Hepatic stellate cell (primary cell): ENCODE results near the gene KCNS3.
A peak's percentile ranks its signal among the peaks of the same experiment; 100 is the strongest.

Experiments used
- DNase-seq: peaks from one replicate; pipeline ENCODE4 v3.0.0; 2011; ENCODE audit warnings: low spot score

Gene KCNS3

GRCh38 chr2:17878281-17879136 lies at the start of gene KCNS3:
Gene KCNS3, plus strand, starts transcription at chr2:17878667. Its CDS starts 52,342 bp downstream, at chr2:17931009.
- DNase-seq, result peak; percentile 76

DNA sequence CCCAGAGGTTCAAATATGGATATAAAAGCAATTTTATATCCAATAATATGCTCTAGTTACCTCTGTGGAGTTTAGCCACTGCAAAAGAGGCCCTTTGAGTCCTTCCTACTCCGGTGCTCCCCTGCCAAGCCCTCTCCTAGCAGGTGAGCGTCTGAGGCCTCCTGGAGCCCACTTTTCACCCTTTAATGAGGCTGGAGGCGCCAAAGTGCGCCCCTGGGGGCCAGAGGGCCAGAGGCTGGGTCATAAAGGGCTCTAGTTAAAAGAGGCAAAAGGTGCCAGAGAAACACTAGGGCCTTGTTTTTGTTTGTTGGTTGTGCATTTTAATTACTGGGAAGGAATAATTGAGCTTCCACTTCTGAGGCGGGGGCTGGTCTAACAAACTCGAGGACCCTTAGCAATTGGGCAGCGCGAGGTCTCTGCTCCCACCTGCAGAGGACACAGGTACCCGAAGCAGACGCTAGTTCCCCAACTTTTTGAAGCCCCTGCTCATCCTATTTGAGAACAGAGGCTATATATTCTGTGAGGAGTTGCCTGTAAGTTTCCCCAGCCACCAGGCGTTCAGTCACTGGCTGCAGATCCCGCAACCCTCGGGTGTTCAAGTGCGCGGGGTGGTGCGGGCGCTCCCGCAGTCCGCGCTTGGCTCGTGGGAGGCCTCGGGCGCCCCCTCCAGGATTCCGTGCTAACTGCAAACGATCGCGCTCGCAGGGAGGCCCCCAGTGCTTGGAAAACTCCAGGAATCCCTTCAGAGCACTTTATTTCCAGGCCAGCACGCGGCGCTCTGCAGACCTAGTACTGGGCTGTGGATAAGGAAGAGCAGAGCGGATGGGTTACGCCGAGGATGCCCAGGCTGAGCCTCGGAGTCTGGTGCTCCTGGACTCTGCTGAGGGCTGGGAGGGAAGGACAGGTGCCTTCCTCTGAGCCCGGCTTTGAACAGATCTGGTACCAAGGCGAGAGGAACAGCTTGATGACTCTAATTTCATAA lies 48.1 kb upstream of the KCNS3 start:
- peak; percentile 85 for DNase-seq

GRCh38 chr2:17835516-17835915 lies 43.0 kb upstream of the KCNS3 start:
- no peak for DNase-seq

- DNase-seq, result no peak
Measured at GRCh38 chr2:17839959-17840358, 38.5 kb upstream of the KCNS3 start.

DNA sequence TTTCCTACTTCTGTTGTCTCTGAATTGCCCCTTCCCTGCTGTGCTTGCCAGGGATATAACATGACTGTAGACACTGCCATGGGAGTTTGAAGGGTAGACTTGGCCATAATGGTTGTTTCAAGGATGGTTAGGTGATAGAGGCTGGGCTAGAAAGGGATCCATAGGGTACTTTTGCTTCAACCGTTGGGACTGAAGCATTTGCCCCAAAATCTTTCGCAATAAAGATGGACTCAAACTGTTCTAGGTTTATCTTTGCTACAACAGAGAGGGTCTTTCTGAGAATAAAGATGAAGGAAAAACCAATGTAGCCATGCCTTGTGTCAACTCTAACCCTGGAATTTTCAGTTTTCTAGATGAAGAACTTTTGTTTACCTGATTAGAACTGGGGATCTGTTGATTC lies 35.0 kb upstream of the KCNS3 start:
- DNase-seq, result no peak

GRCh38 chr2:17845806-17846205 lies 32.7 kb upstream of the KCNS3 start:
- DNase-seq, result no peak

- DNase-seq, result no peak
Measured at GRCh38 chr2:17846676-17847075, 31.8 kb upstream of the KCNS3 start.

DNA sequence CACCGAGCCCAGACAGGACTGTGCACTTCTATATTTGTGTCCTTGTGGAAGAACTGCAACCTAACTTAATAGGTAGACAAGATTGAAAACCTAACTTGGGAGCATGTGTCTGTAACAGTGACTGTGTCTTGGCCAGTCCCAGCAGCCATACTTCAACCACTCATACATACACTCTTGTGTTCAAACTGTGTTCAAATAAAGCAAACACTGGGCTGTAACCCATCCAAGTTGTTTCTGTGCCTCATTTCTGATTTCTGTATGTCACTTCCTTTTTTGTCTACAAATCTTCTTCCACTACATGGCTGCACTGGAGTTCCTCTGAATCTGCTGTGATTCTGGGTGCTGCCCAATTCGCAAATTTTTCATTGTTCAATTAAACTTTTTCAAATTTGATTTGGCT lies 31.2 kb upstream of the KCNS3 start:
- no peak for DNase-seq

DNA sequence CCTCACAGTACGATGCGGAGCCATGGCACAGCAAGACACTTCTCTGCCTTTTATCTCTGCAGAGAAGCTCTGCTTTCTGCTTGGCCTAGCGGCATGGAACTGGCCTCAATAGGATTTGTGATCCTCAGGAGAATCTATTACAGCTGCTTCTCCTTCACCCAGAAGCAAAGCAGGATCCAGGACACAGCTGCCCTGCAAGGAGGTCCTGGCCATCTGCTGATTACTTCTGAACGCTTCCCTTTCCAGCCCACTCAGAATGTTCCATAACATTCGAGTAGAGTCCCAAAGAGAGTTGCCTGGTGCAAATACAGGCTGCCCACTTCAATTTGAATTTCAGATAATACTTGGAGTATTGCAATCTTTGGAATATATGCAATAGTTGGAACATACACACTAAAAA lies 29.2 kb upstream of the KCNS3 start:
- no peak for DNase-seq

DNA sequence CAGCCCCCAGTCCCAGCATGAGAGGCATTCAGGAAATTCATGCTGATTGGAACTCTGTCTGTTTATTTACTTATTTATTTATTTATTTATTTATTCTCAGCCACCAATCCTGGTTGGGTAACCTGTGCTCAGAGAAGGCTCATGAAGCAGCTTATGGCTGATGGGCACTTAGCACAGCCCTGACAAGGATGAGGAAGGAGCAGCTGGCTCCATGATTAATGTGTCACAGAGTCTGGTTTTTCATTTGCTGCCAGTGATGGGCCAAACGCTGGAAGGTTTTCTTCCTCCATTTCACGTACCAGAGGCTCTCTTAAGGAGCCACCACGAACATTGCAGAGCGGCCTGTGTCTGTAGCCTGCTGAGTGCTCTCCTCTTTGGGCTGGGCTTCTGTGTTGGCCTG lies 28.3 kb upstream of the KCNS3 start:
- DNase-seq, result no peak

DNA sequence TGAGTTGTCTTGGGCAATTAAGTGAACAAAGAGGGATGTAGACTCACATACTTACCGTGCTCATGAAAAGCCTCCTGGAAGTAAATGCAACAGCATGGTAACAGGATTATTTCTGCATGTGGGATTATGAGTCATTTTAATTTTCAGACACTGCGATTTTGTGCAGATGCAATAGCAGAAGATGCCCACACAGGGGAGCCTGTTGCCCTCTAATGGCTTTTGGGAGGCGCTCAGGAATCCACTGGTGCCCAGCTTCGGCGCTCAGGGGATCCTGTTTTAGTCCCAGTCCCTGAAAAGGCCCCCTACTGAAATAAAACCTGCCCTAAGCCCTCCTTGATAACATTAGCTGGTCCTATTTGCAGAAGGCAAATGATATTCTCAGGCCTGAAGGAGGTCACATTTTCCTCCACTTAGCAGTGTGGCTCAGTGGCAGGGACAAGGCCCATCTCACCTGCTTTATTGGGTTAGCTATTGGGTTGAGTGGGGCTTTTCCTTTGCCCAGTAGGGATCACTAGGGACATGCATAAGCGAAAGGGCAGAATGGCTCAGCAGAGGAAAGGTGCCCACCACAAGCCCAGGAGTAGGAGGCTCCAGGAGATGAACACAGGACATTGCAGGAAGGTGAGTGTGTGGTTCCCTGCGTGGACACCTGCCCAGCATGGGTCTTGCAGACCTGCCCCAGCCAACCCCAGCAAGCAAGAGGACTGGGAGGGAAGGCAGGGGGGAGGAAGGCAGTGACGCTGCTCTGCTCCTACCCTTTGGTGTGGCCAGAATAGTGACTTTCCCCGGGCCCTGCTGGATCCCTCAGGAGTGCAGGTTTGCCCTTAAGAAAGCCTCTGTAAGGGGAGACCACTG lies 26.5 kb upstream of the KCNS3 start:
- DNase-seq, result peak; percentile 64

DNA sequence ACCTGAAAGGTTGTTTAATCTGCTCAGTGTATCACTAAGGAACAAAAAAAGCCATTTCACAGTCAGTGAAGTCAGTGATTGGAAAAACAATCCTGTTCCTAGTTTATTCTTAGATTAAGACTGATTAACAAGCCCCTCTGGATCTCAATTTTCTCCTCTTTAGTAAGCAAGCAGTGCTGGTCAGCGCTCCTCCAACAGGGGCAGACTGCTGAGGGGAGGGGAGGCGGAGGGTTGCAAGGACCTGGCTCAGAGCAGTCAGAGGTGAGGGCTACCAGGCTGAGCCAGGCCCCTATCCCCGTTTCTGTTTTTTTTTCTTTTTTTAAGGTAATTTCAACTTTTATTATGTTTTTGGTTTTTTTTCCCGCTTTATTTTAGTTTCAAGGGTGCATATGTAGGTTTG lies 24.7 kb upstream of the KCNS3 start:
- no peak for DNase-seq

- peak; percentile 48 for DNase-seq
Measured at GRCh38 chr2:17857021-17857420, 21.4 kb upstream of the KCNS3 start.

- DNase-seq, result no peak
Measured at GRCh38 chr2:17858064-17858463, 20.4 kb upstream of the KCNS3 start.

- DNase-seq, result no peak
Measured at GRCh38 chr2:17863539-17863938, 14.9 kb upstream of the KCNS3 start.

- no peak for DNase-seq
Measured at GRCh38 chr2:17864676-17865075, 13.8 kb upstream of the KCNS3 start.

- DNase-seq, result no peak
Measured at GRCh38 chr2:17867133-17867532, 11.3 kb upstream of the KCNS3 start.

DNA sequence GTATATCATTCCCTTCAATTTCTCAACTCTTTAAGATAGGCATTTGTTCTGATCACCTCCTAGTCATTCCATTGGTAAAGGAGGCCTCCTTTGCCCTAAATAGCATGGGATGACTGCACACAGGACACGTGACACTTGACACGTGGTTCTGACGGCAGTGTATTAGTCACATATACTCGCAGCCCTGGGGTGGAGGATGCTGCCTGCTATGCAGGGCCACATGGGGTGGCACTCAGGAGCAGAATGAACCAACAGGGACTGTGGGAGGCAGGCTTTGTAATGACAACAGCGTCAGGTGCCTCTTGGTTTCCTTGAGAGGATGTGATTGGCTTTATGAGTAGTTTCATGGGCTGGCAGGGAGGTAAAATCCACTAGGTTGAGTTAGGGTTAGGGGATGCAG lies 9.3 kb upstream of the KCNS3 start:
- peak; percentile 38 for DNase-seq

DNA sequence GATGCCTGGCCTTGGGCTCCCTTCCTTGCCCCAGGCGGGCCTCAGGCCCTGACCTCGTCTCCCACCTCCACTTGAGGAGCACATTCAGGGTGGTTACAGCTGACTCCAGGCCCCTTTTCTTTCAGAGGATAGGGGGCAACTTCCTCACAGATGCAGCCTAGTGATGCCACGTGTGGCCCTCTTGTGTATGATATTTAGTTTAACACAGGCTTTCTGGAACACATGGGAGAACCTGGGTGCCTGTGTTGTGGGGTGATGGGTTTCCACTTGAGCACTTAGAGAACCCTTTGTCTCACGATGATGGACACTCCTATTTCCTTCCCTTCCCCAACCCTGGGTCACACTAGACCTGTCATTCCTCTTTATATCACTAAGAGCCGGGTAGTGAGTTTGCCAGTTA lies 6.8 kb upstream of the KCNS3 start:
- no peak for DNase-seq

GRCh38 chr2:17873021-17873420 lies 5.4 kb upstream of the KCNS3 start:
- DNase-seq, result no peak

- no peak for DNase-seq
Measured at GRCh38 chr2:17876590-17876989, 1.9 kb upstream of the KCNS3 start.

- peak; percentile 39 for DNase-seq
Measured at GRCh38 chr2:17877811-17878280, 621 bp upstream of the KCNS3 start.
